WTC11 (cell line): ENCODE results near the gene EPHA6. TPM values are rescaled to one million over a fixed set of nuclear protein-coding genes. Genes with fewer than 3 reads are reported as not detected.
"Not testable (repeated sequence)": the region's sequence is repeated elsewhere in the genome, so short reads cannot be mapped to it uniquely, and the experiment has no call there.

Source experiments
- ATAC-seq: fragments of 200-7000 bp; cut with Tn5 transposase; 2 replicates; pipeline ENCODE4 v1.10.0; 2021; ENCODE audit warnings: mild to moderate bottlenecking, moderate library complexity
- CTCF ChIA-PET: fragments of 300-600 bp; sonication (Branson Sonifier 250); formaldehyde crosslinking; loops from one replicate; lab custom pipeline; 2021; ENCODE audit warnings: antibody characterized with exemption; lab: Charles Lee
- POLR2A ChIA-PET: fragments of 350-600 bp; sonication (Branson Sonifier 250); formaldehyde crosslinking; loops from one replicate; lab custom pipeline; 2021; ENCODE audit warnings: antibody characterized with exemption; lab: Charles Lee
- DNase-seq: peaks from one replicate; pipeline ENCODE4 v3.0.0; 2021; ENCODE audit warnings: low spot score
- H3K27ac Mint-ChIP-seq: 2 replicates; pipeline ENCODE4 v1.8.0; 2021; ENCODE audit warnings: mixed read lengths
- H3K27me3 Mint-ChIP-seq: 2 replicates; pipeline ENCODE4 v1.8.0; 2021; ENCODE audit warnings: low read depth, mild to moderate bottlenecking, moderate library complexity, mixed read lengths
- H3K36me3 Mint-ChIP-seq: 2 replicates; pipeline ENCODE4 v1.8.0; 2021; ENCODE audit warnings: mixed read lengths
- H3K4me1 Mint-ChIP-seq: 2 replicates; pipeline ENCODE4 v1.8.0; 2022; ENCODE audit warnings: mixed read lengths
- H3K4me3 Mint-ChIP-seq: 2 replicates; pipeline ENCODE4 v1.8.0; 2021; ENCODE audit warnings: mild to moderate bottlenecking, moderate library complexity, mixed read lengths
- H3K9me3 Mint-ChIP-seq: 2 replicates; pipeline ENCODE4 v1.8.0; 2021; ENCODE audit warnings: mixed read lengths
- AR ChIP-seq: fragments of 250-450 bp; sonication (Bioruptor Pico); IDR thresholded peaks from 2 replicates; pipeline ENCODE4 v1.9.0; 2021; ENCODE audit warnings: mild to moderate bottlenecking
- ATF6 ChIP-seq: sonication (generic); formaldehyde crosslinking; IDR thresholded peaks from 2 replicates; pipeline ENCODE4 v1.8.1; 2023; ENCODE audit warnings: mild to moderate bottlenecking, missing genetic modification reagents
- CREM ChIP-seq: sonication (generic); formaldehyde crosslinking; IDR thresholded peaks from 2 replicates; pipeline ENCODE4 v1.8.1; 2022; ENCODE audit warnings: mild to moderate bottlenecking, missing genetic modification reagents, moderate library complexity
- E2F5 ChIP-seq: sonication (generic); formaldehyde crosslinking; IDR thresholded peaks from 2 replicates; pipeline ENCODE4 v1.8.1; 2022; ENCODE audit warnings: mild to moderate bottlenecking, moderate library complexity, missing genetic modification reagents
- FOXJ3 ChIP-seq: sonication (generic); formaldehyde crosslinking; IDR thresholded peaks from 2 replicates; pipeline ENCODE4 v1.9.0; 2021; ENCODE audit warnings: missing genetic modification reagents, mild to moderate bottlenecking, borderline replicate concordance
- GTF2I ChIP-seq: fragments of 250-450 bp; sonication (Bioruptor Pico); conservative IDR thresholded peaks from 2 replicates; pipeline ENCODE4 v1.4.0; 2021; ENCODE audit warnings: mild to moderate bottlenecking
- IRF2 ChIP-seq: sonication (generic); formaldehyde crosslinking; IDR thresholded peaks from 2 replicates; pipeline ENCODE4 v1.8.0; 2022; ENCODE audit warnings: low read depth, missing genetic modification reagents, borderline replicate concordance
- JUN ChIP-seq: sonication (generic); formaldehyde crosslinking; IDR thresholded peaks from 2 replicates; pipeline ENCODE4 v1.8.0; 2023; ENCODE audit warnings: mild to moderate bottlenecking, missing genetic modification reagents
- MXD4 ChIP-seq: fragments of 250-450 bp; sonication (Bioruptor Pico); IDR thresholded peaks from 2 replicates; pipeline ENCODE4 v1.8.0; 2021; ENCODE audit warnings: mild to moderate bottlenecking, moderate library complexity, borderline replicate concordance
- TEAD1 ChIP-seq: sonication (generic); formaldehyde crosslinking; IDR thresholded peaks from 2 replicates; pipeline ENCODE4 v1.8.0; 2022; ENCODE audit warnings: mild to moderate bottlenecking, missing genetic modification reagents
- TEAD4 ChIP-seq: sonication (generic); formaldehyde crosslinking; IDR thresholded peaks from 2 replicates; pipeline ENCODE4 v1.8.0; 2022; ENCODE audit warnings: mild to moderate bottlenecking, missing genetic modification reagents
- TP53 ChIP-seq: sonication (generic); formaldehyde crosslinking; IDR thresholded peaks from 2 replicates; pipeline ENCODE4 v1.8.1; 2023; ENCODE audit warnings: mild to moderate bottlenecking, missing genetic modification reagents
- ZBTB43 ChIP-seq: sonication (generic); formaldehyde crosslinking; IDR thresholded peaks from 2 replicates; pipeline ENCODE4 v1.8.1; 2023; ENCODE audit warnings: mild to moderate bottlenecking, missing genetic modification reagents
- ZNF219 ChIP-seq: sonication (generic); formaldehyde crosslinking; IDR thresholded peaks from 2 replicates; pipeline ENCODE4 v1.8.0; 2023; ENCODE audit warnings: missing genetic modification reagents, mild to moderate bottlenecking, borderline replicate concordance
- ZNF232 ChIP-seq: sonication (generic); formaldehyde crosslinking; IDR thresholded peaks from 2 replicates; pipeline ENCODE4 v1.8.0; 2022; ENCODE audit warnings: mild to moderate bottlenecking, missing genetic modification reagents
- ZNF263 ChIP-seq: sonication (generic); formaldehyde crosslinking; IDR thresholded peaks from 2 replicates; pipeline ENCODE4 v1.8.1; 2022; ENCODE audit warnings: low read depth, mild to moderate bottlenecking, moderate library complexity, missing genetic modification reagents
- ZNF416 ChIP-seq: fragments of 250-450 bp; sonication (Bioruptor Pico); IDR thresholded peaks from 2 replicates; pipeline ENCODE4 v1.9.0; 2021; ENCODE audit warnings: mild to moderate bottlenecking, inconsistent platforms
- ZNF425 ChIP-seq: fragments of 250-450 bp; sonication (Bioruptor Pico); conservative IDR thresholded peaks from 2 replicates; pipeline ENCODE4 v1.9.0; 2021; ENCODE audit warnings: mild to moderate bottlenecking
- total RNA-seq: library from RNA; stranded (reverse); gene quantifications from 3 replicates; pipeline ENCODE4 v1.2.3, GENCODE V29; 2021
- TF ChIP-seq, protein P1 (sequence below): fragments of 250-450 bp; sonication (Bioruptor Pico); IDR thresholded peaks from 2 replicates; pipeline ENCODE4 v1.9.0; 2021; ENCODE audit warnings: mild to moderate bottlenecking

The EPHA6 gene
- total RNA-seq, 1 experiment from 2014 or later, result 2.1 TPM

DNA sequence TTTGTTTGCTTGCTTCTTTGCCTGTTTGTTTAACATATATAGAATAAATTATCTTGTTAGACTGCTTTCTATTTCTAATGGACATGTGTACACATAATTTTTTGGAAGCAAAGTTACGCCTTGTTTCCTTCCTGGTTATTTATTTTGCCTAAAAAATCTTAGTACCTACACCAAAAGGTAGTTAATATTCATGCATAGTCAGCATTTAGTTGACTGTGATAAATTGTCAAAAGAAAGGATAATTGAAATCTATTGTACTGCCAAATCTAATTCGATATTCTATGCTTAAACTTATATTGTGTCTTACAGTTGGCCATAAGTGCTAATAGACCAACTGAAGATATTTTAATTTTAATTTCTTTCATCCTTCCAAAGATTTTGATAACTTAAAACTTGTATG lies 716.3 kb downstream of the EPHA6 start:
- POLR2A ChIA-PET, result no interaction called here
- no peaks in the 10 kb centered on the region for H3K27me3 Mint-ChIP-seq
- no peak for DNase-seq
- H3K4me3 Mint-ChIP-seq, result no peak overlapping the region
- TF ChIP-seq GTF2I (CRISPR knock-in tag) (no peak), ZNF232 (CRISPR knock-in tag) (no peak), TP53 (CRISPR knock-in tag) (no peak), ATF6 (CRISPR knock-in tag) (no peak), ZNF416 (no peak), IRF2 (CRISPR knock-in tag) (no peak), ZNF263 (CRISPR knock-in tag) (no peak), JUN (CRISPR knock-in tag) (no peak), TEAD1 (CRISPR knock-in tag) (no peak), E2F5 (CRISPR knock-in tag) (no peak), TEAD4 (no peak), FOXJ3 (CRISPR knock-in tag) (no peak), ZNF219 (CRISPR knock-in tag) (no peak), AR (CRISPR knock-in tag) (no peak), CREM (no peak), MXD4 (no peak), ZBTB43 (CRISPR knock-in tag) (no peak), ZNF425 (CRISPR knock-in tag) (no peak)
- TF ChIP-seq, protein P1, sequence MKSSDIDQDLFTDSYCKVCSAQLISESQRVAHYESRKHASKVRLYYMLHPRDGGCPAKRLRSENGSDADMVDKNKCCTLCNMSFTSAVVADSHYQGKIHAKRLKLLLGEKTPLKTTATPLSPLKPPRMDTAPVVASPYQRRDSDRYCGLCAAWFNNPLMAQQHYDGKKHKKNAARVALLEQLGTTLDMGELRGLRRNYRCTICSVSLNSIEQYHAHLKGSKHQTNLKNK, result no peak
- TF ChIP-seq, all 79 proteins: peak for 0
- CTCF ChIA-PET, result no interaction called here
- Mint-ChIP-seq H3K4me1 (peaks cover 4% of the 10 kb centered on the region), H3K9me3 (0 out of 2 replicates have a peak, but pooled peaks cover 4% of the 10 kb centered on the region), H3K27ac (no peak overlapping the region), H3K36me3 (no peaks in the 10 kb centered on the region)
- no peak for ATAC-seq

- Mint-ChIP-seq H3K9me3 (peaks cover 33% of the 10 kb centered on the region), H3K36me3 (peaks cover 20% of the 10 kb centered on the region)
- H3K27me3 Mint-ChIP-seq, H3K4me1 Mint-ChIP-seq, CTCF ChIA-PET, ATAC-seq, POLR2A ChIA-PET, H3K27ac Mint-ChIP-seq, H3K4me3 Mint-ChIP-seq: not testable (repeated sequence)
- peak; percentile 17 for DNase-seq
Measured at GRCh38 chr3:97547573-97547972, 733.2 kb downstream of the EPHA6 start.
